Breast epithelium (tissue), 3 donors: ENCODE results near the gene FBXL19.

Source experiments
- CTCF ChIP-seq, 3 donors: fragments of 450-650 bp; IDR thresholded peaks; one replicate each; pipeline ENCODE4 v1.5.1; 2016 to 2017; ENCODE audit warnings: antibody characterized with exemption in 3 of 3, mild to moderate bottlenecking in 3 of 3, moderate library complexity in 3 of 3
- POLR2A ChIP-seq: fragments of 450-650 bp; IDR thresholded peaks from one replicate; pipeline ENCODE4 v1.6.1; 2016; ENCODE audit warnings: antibody characterized with exemption, mild to moderate bottlenecking, moderate library complexity

GRCh38 chr16:30928390-30928789 lies 5.0 kb downstream of the FBXL19 start:
- TF ChIP-seq POLR2A (no peak), CTCF (IDR thresholded peaks at IDR 0.05) (no peak)
